A549 treated with GW870086 at 1 μM for 4 hours (cell line): ENCODE data around the gene CHPT1. TPM values are rescaled to one million over a fixed set of nuclear protein-coding genes. Genes with fewer than 3 reads are reported as not detected.

Source experiments
- total RNA-seq: library from RNA; stranded (reverse); fragments of 200-300 nt; extraction: Qiagen RNA extraction; gene quantifications from 5 replicates; pipeline ENCODE4 v1.2.3, GENCODE V29; 2022; ENCODE audit warnings: low read depth

The CHPT1 gene
- total RNA-seq: 46.7 to 76.7 TPM (median 70.8 TPM) in 5 replicates

DNA sequence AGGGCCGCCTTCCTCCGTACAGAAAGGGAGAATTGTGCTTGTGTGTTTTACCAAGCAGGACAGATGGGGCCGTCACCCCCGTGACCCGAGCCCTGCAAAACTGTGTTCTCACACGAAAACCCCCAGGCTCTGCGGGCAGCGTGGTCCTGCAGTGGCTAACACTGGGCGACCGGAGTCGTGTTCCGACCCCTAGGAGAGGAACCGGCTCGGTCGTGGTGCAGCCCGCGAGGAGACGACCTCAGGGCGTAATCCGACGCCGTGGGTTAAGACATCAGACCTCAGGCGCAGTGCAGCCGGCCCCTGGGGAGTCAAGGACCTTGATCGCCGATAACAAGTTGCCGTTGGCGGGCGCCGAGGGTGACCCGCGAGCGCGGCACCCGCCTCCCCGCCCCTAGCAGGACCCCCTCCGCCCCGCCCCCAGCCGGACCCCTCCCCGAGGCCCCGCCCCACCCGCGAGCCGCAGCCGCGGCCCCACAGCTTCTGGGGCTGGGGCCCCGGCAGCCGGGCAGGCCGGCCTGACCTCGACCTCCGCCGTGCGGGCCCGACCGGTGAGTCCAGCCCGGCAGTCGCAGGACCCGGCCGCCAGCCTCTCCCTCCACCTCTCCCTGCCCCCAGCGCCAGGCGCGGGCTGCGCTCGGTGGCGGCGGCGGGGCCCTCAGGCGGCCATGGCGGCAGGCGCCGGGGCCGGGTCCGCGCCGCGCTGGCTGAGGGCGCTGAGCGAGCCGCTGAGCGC lies at the start of gene CHPT1:
Gene CHPT1 (plus strand): TSS at position 444 of the 733 bp plus-strand sequence. CDS start 222 bp downstream, at position 666.

DNA sequence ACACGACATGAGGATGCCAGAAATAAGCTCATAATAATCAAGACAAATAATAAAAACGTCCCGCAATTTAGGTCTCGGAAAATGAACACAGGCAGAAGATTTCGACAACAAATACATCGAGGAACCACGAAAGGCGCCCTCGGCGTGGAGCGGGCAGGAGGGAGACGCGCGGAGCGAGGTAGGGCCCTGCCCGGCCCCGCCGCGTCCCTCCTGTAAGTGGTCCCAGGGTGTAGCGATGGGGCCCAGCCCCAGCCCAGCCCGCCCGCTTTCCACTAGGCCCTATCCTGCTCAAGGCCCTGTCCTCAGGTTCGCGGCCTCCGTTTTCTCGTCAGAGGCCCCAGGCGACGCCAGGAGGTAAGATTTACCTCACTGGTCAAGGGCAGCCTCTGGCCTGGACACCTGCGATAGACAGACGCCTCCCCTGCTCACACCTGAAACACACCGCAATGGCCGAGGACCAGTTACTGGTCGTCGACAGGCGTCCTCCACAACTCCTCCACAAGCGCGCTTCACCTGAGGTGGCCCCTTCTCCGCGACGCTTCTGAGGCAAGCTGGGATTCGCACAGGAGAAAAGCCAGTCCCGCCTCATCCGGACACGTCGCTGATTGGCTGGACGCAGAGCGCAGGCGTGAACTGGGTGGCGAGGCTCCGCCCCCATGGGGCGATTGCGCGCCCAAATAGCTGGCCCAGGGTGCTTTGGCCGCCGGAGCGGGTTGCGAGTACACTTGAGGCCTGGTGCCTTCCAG lies 41.7 kb downstream of the CHPT1 start, which contains the start of gene SYCP3:
Gene SYCP3 (minus strand): TSS at position 543 of the 746 bp plus-strand sequence. CDS start 1,527 bp downstream, outside the sequence.

Other genes starting within 250 kb of the CHPT1 start
- not detected in 5 replicates for gene SPIC, start 222.3 kb upstream of the CHPT1 start, total RNA-seq
- not detected in 5 replicates for gene MYBPC1, start 102.7 kb upstream of the CHPT1 start, total RNA-seq
- 0.17 to 0.18 TPM in 2 of 5 replicates, not detected in the others for gene SYCP3, start 41.8 kb downstream of the CHPT1 start, total RNA-seq
- gene GNPTAB, start 133.3 kb downstream of the CHPT1 start, total RNA-seq: 9.6 to 14.9 TPM (median 13.5 TPM) in 5 replicates
- gene DRAM1, start 179.9 kb downstream of the CHPT1 start, total RNA-seq: 18.1 to 21.9 TPM (median 18.7 TPM) in 5 replicates